Activated CD8-positive, alpha-beta T cell treated with anti-CD3 and anti-CD28 coated beads for 36 hours (primary cell): ENCODE measurements around the gene AGFG2. TPM values are rescaled to one million over a fixed set of nuclear protein-coding genes. Genes with fewer than 3 reads are reported as not detected.
"Not testable (repeated sequence)": the region's sequence is repeated elsewhere in the genome, so short reads cannot be mapped to it uniquely, and the experiment has no call there.

ENCODE experiments used
- ATAC-seq: fragments of 200-7000 bp; cut with Tn5 transposase; one replicate; pipeline ENCODE4 v1.10.0; 2021; ENCODE audit warnings: mild to moderate bottlenecking, moderate library complexity
- CTCF ChIA-PET: fragments of 350-600 bp; sonication (Branson Sonifier 250); formaldehyde crosslinking; loops from one replicate; lab custom pipeline; 2021; ENCODE audit warnings: antibody characterized with exemption; lab: Charles Lee
- POLR2A ChIA-PET: fragments of 350-600 bp; sonication (Branson Sonifier 250); formaldehyde crosslinking; loops from one replicate; lab custom pipeline; 2021; ENCODE audit warnings: antibody characterized with exemption; lab: Charles Lee
- DNase-seq: peaks from one replicate; pipeline ENCODE4 v3.0.0-alpha.2; 2020
- H3K27ac Mint-ChIP-seq: one replicate; pipeline ENCODE4 v1.8.0; 2021; ENCODE audit warnings: mild to moderate bottlenecking, mixed read lengths
- H3K27me3 Mint-ChIP-seq: one replicate; pipeline ENCODE4 v1.8.0; 2021; ENCODE audit warnings: mixed read lengths
- H3K36me3 Mint-ChIP-seq: one replicate; pipeline ENCODE4 v1.8.0; 2021; ENCODE audit warnings: low read depth, mixed read lengths
- H3K4me1 Mint-ChIP-seq: one replicate; pipeline ENCODE4 v1.8.0; 2021; ENCODE audit warnings: low read depth, mixed read lengths
- H3K4me3 Mint-ChIP-seq: one replicate; pipeline ENCODE4 v1.8.0; 2021; ENCODE audit warnings: mild to moderate bottlenecking, moderate library complexity, mixed read lengths
- H3K9me3 Mint-ChIP-seq: one replicate; pipeline ENCODE4 v1.8.0; 2021; ENCODE audit warnings: mixed read lengths
- CTCF ChIP-seq: fragments of 200-600 bp; IDR thresholded peaks from one replicate; pipeline ENCODE4 v1.8.0; 2022; ENCODE audit warnings: antibody characterized with exemption, mild to moderate bottlenecking
- intact Hi-C: fragments of 100-400 bp; cut with micrococcal nuclease; formaldehyde crosslinking; loops from one replicate; pipeline ENCODE4 v1.10.0; 2022
- total RNA-seq, 2 experiments: library from RNA; stranded (reverse); gene quantifications; one replicate each; pipeline ENCODE4 v1.2.3, GENCODE V29; 2021

The AGFG2 gene
- total RNA-seq, 2 experiments from 2014 or later, result 45.6 to 45.8 TPM

- Mint-ChIP-seq H3K4me3 (peak overlapping the region; percentile 60), H3K36me3 (no peaks in the 10 kb centered on the region), H3K27me3 (no peaks in the 10 kb centered on the region), H3K27ac (peak overlapping the region; percentile 5), H3K9me3 (no peaks in the 10 kb centered on the region), H3K4me1 (peaks cover 8% of the 10 kb centered on the region)
- ChIA-PET CTCF (interaction anchor here (0.8 to 2.5 kb wide), 7 partner anchors 10 to 212 kb away, joined by 3 to 17 read pairs (median 4); no protein-coding TSS in a partner anchor), POLR2A (interaction anchor here (0.7 to 1.8 kb wide), 4 partner anchors 10 to 76 kb away, joined by 3 to 7 read pairs (median 4); no protein-coding TSS in a partner anchor)
- TF ChIP-seq CTCF, result no peak
- DNase-seq (no peak), ATAC-seq (peak; percentile 14)
- intact Hi-C loops, result no loop called here
Measured at GRCh38 chr7:100492738-100493475, 46.1 kb upstream of the AGFG2 start.

GRCh38 chr7:100493476-100494264 lies 45.3 kb upstream of the AGFG2 start:
- TF ChIP-seq CTCF, result no peak
- Mint-ChIP-seq H3K4me3 (peak overlapping the region; percentile 61), H3K27me3 (no peaks in the 10 kb centered on the region), H3K36me3 (no peaks in the 10 kb centered on the region), H3K27ac (no peak overlapping the region), H3K4me1 (peaks cover 8% of the 10 kb centered on the region), H3K9me3 (no peaks in the 10 kb centered on the region)
- intact Hi-C loops, result no loop called here
- ATAC-seq (peak; percentile 93), DNase-seq (peak; percentile 76)
- CTCF ChIA-PET, result interaction anchor here (0.8 to 2.5 kb wide), 7 partner anchors 11 to 212 kb away, joined by 3 to 17 read pairs (median 4); no protein-coding TSS in a partner anchor
- POLR2A ChIA-PET, result interaction anchor here (0.6 to 1.8 kb wide), 5 partner anchors 11 to 78 kb away, joined by 3 to 7 read pairs (median 4); no protein-coding TSS in a partner anchor

GRCh38 chr7:100496509-100496908 lies 42.5 kb upstream of the AGFG2 start:
- no peak overlapping the region for H3K27ac Mint-ChIP-seq
- no peak overlapping the region for H3K4me3 Mint-ChIP-seq
- TF ChIP-seq CTCF, result no peak
- peaks cover 8% of the 10 kb centered on the region for H3K4me1 Mint-ChIP-seq
- POLR2A ChIA-PET, result interaction anchor here (0.6 kb wide), 1 partner anchor 71 kb away, joined by 3 read pairs; no protein-coding TSS in a partner anchor
- no peaks in the 10 kb centered on the region for H3K36me3 Mint-ChIP-seq
- no peak for ATAC-seq
- no peak for DNase-seq
- H3K27me3 Mint-ChIP-seq, result no peaks in the 10 kb centered on the region
- H3K9me3 Mint-ChIP-seq, result no peaks in the 10 kb centered on the region
- CTCF ChIA-PET, result interaction anchor here (0.6 to 2.6 kb wide), 5 partner anchors 14 to 252 kb away, joined by 3 to 11 read pairs (median 4); no protein-coding TSS in a partner anchor
- intact Hi-C loops, result no loop called here

- CTCF ChIA-PET, DNase-seq, intact Hi-C loops, H3K36me3 Mint-ChIP-seq, ATAC-seq, H3K9me3 Mint-ChIP-seq, H3K4me3 Mint-ChIP-seq, H3K27me3 Mint-ChIP-seq, H3K4me1 Mint-ChIP-seq, H3K27ac Mint-ChIP-seq: not testable (repeated sequence)
- POLR2A ChIA-PET, result interaction anchor here (0.6 kb wide), 1 partner anchor 1387 kb away, joined by 3 read pairs; no protein-coding TSS in a partner anchor
Measured at GRCh38 chr7:100500743-100501142, 38.3 kb upstream of the AGFG2 start.

- H3K27me3 Mint-ChIP-seq, POLR2A ChIA-PET, ATAC-seq, H3K36me3 Mint-ChIP-seq, H3K27ac Mint-ChIP-seq, DNase-seq, CTCF ChIA-PET, H3K9me3 Mint-ChIP-seq, H3K4me3 Mint-ChIP-seq, intact Hi-C loops, H3K4me1 Mint-ChIP-seq: not testable (repeated sequence)
Measured at GRCh38 chr7:100504031-100504430, 35.0 kb upstream of the AGFG2 start.
